Endodermal cell (in vitro differentiated cells): ENCODE data around the gene DYRK2. TPM values are rescaled to one million over a fixed set of nuclear protein-coding genes. Genes with fewer than 3 reads are reported as not detected.
A peak's percentile ranks its signal among the peaks of the same experiment; 100 is the strongest.

Source experiments
- DNase-seq: peaks from one replicate; pipeline ENCODE4 v3.0.0-alpha.2; 2017
- H3K27ac ChIP-seq: 2 replicates; pipeline ENCODE4 v1.5.1; 2013; ENCODE audit warnings: mild to moderate bottlenecking, low read depth, low read length, moderate library complexity
- H3K27me3 ChIP-seq: 2 replicates; pipeline ENCODE4 v1.6.1; 2013; ENCODE audit warnings: mild to moderate bottlenecking, low read length, moderate library complexity; ENCODE audit not compliant: insufficient read depth, control insufficient read depth, poor library complexity, severe bottlenecking
- H3K36me3 ChIP-seq: 2 replicates; pipeline ENCODE4 v1.7.0; 2013; ENCODE audit warnings: mild to moderate bottlenecking, low read length, moderate library complexity; ENCODE audit not compliant: control insufficient read depth, insufficient read depth
- H3K4me1 ChIP-seq: one replicate; pipeline ENCODE4 v1.7.0; 2013; ENCODE audit warnings: low read length; ENCODE audit not compliant: control insufficient read depth, insufficient read depth
- H3K4me3 ChIP-seq: 2 replicates; pipeline ENCODE4 v1.5.1; 2013; ENCODE audit warnings: mild to moderate bottlenecking, low read length, moderate library complexity
- H3K9ac ChIP-seq: 2 replicates; pipeline ENCODE4 v1.6.1; 2013; ENCODE audit warnings: mild to moderate bottlenecking, low read length, moderate library complexity; ENCODE audit not compliant: poor library complexity, severe bottlenecking; ENCODE audit errors: extremely low read depth
- H3K9me3 ChIP-seq: 2 replicates; pipeline ENCODE4 v1.6.1; 2013; ENCODE audit warnings: mild to moderate bottlenecking, low read length, moderate library complexity; ENCODE audit not compliant: control insufficient read depth
- H3K27ac Mint-ChIP-seq: 2 replicates; pipeline ENCODE4 v1.8.0; 2020; ENCODE audit warnings: mixed read lengths
- H3K27me3 Mint-ChIP-seq: 2 replicates; pipeline ENCODE4 v1.8.0; 2021; ENCODE audit warnings: mild to moderate bottlenecking, mixed read lengths; ENCODE audit not compliant: insufficient read depth
- H3K36me3 Mint-ChIP-seq: 2 replicates; pipeline ENCODE4 v1.8.0; 2020; ENCODE audit warnings: low read depth, mixed read lengths
- H3K4me1 Mint-ChIP-seq: 2 replicates; pipeline ENCODE4 v1.8.0; 2020; ENCODE audit warnings: mixed read lengths
- H3K4me3 Mint-ChIP-seq: 2 replicates; pipeline ENCODE4 v1.8.0; 2020; ENCODE audit warnings: mild to moderate bottlenecking, moderate library complexity, mixed read lengths
- H3K9me3 Mint-ChIP-seq: 2 replicates; pipeline ENCODE4 v1.8.0; 2020; ENCODE audit warnings: mild to moderate bottlenecking, mixed read lengths
- CTCF ChIP-seq: fragments of 200-600 bp; sonication (generic); conservative IDR thresholded peaks from 2 replicates; pipeline ENCODE4 v1.5.0; 2021; ENCODE audit warnings: antibody characterized with exemption, mild to moderate bottlenecking
- WGBS, 2 experiments: methylation state at CpG; one replicate each; pipeline versions ENCODE4 v1.1.5 to v1.1.7; 2013; ENCODE audit warnings: missing lambda C conversion rate in 2 of 2, mixed read lengths in 1 of 2; ENCODE audit not compliant: insufficient coverage in 1 of 2, insufficient read length in 1 of 2; 5-methylcytosine and 5-hydroxymethylcytosine counted together
- total RNA-seq, 2 donors: library from RNA; stranded (reverse); fragmentation: NEBNext Ultra II Directional in 1 of 2; extraction: Animal tissue kit (Norgen Biotek cat#: 25700) in 1 of 2; gene quantifications; 2 replicates in 1 of 2; 3 replicates in 1 of 2; pipeline ENCODE4 v1.2.1, GENCODE V29; 2021

The DYRK2 gene
- total RNA-seq, 2 donors from 2014 or later: 29.5 to 33.2 TPM

GRCh38 chr12:67626156-67626555 is 22.4 kb upstream of the DYRK2 start:
- no peaks in the 10 kb centered on the region for H3K27me3 ChIP-seq
- H3K27ac ChIP-seq: no peak overlapping the region
- no peaks in the 10 kb centered on the region for H3K36me3 ChIP-seq
- H3K9me3 ChIP-seq: no peaks in the 10 kb centered on the region
- Mint-ChIP-seq H3K4me1 (peaks cover 25% of the 10 kb centered on the region), H3K27ac (no peak overlapping the region), H3K27me3 (no peaks in the 10 kb centered on the region), H3K4me3 (no peak overlapping the region), H3K36me3 (no peaks in the 10 kb centered on the region), H3K9me3 (no peaks in the 10 kb centered on the region)
- no peak for DNase-seq
- no peak for TF ChIP-seq CTCF
- H3K4me3 ChIP-seq: no peak overlapping the region
- no peak overlapping the region for H3K9ac ChIP-seq
- H3K4me1 ChIP-seq: peaks cover 9% of the 10 kb centered on the region
- WGBS, 2 experiments: 100% methylated on average over 2 of the region's 2 CpGs; no CpG with 5 or more reads in 1 of the 2 experiments

GRCh38 chr12:67630373-67631088 is 18.0 kb upstream of the DYRK2 start:
- H3K27me3 ChIP-seq: no peaks in the 10 kb centered on the region
- H3K9me3 ChIP-seq: no peaks in the 10 kb centered on the region

GRCh38 chr12:67632005-67632404 is 16.5 kb upstream of the DYRK2 start:
- H3K4me3 ChIP-seq: no peak overlapping the region
- 73 to 84% methylated on average over 1 to 3 of the region's 3 CpGs for WGBS, 2 experiments

More at GRCh38 chr12:67630373-67631088, 18.0 kb upstream of the DYRK2 start:
- Mint-ChIP-seq H3K27ac (peak overlapping the region; percentile 25), H3K4me3 (peak overlapping the region; percentile 14), H3K36me3 (no peaks in the 10 kb centered on the region), H3K9me3 (no peaks in the 10 kb centered on the region), H3K4me1 (peaks cover 41% of the 10 kb centered on the region), H3K27me3 (peaks cover 7% of the 10 kb centered on the region)
- 47 to 70% methylated on average over 3 to 7 of the region's 7 CpGs for WGBS, 2 experiments
- Histone ChIP-seq H3K36me3 (no peaks in the 10 kb centered on the region), H3K4me1 (peaks cover 9% of the 10 kb centered on the region), H3K27ac (no peak overlapping the region), H3K9ac (no peak overlapping the region), H3K4me3 (no peak overlapping the region)
- peak; percentile 59 for TF ChIP-seq CTCF
- peak; percentile 88 for DNase-seq

More at GRCh38 chr12:67632005-67632404, 16.5 kb upstream of the DYRK2 start:
- Mint-ChIP-seq H3K27ac (no peak overlapping the region), H3K4me1 (peaks cover 33% of the 10 kb centered on the region), H3K4me3 (no peak overlapping the region), H3K36me3 (no peaks in the 10 kb centered on the region), H3K9me3 (no peaks in the 10 kb centered on the region), H3K27me3 (peaks cover 7% of the 10 kb centered on the region)
- peak overlapping the region; percentile 52 for H3K27ac ChIP-seq
- no peak overlapping the region for H3K9ac ChIP-seq
- no peaks in the 10 kb centered on the region for H3K9me3 ChIP-seq
- H3K27me3 ChIP-seq: no peaks in the 10 kb centered on the region
- TF ChIP-seq CTCF: no peak
- DNase-seq: no peak
- H3K4me1 ChIP-seq: peaks cover 1% of the 10 kb centered on the region
- no peaks in the 10 kb centered on the region for H3K36me3 ChIP-seq
